ENCODE measurements around the gene NLN. TPM values are rescaled to one million over a fixed set of nuclear protein-coding genes. Genes with fewer than 3 reads are reported as not detected.

The NLN gene
- total RNA-seq, 1 donor from 2014 or later = 6.6 TPM

DNA sequence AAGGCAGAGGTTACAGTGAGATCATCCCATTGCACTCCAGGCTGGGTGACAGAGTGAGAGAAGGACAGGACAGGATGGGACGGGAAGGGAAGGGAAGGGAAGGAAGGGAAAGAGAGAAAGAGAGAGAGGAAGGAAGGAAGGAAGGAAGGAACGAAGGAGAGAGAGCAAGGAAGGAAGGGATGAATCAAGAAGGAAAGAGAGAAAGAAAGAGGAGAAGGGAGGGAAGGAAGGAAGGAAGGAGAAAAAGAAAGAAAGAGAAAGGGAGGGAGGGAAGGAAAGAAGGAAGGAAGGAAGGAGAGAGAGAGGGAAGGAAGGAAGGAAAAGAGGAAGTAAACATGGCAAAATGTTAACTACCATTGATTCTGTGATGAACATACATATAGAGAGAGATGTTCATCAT lies 28.9 kb upstream of the NLN start:
- Histone ChIP-seq H3K4me1 (no peaks in the 10 kb centered on the region), H3K27me3 (no peaks in the 10 kb centered on the region), H3K27ac (no peak overlapping the region), H3K36me3 (no peaks in the 10 kb centered on the region), H3K4me3 (no peak overlapping the region), H3K9me3 (no peaks in the 10 kb centered on the region)
- intact Hi-C loops (cut with DNase I) = no loop called here
- DNase-seq (ENCODE audit: extremely low spot score in 2 of 2) = no peak
- TF ChIP-seq POLR2AphosphoS5 (IDR thresholded peaks at IDR 0.05; ENCODE audit: insufficient read depth in 1 of 2, low read depth in 1 of 2) (no peak), POLR2A (IDR thresholded peaks at IDR 0.05) (no peak)
- TF ChIP-seq, protein P1, sequence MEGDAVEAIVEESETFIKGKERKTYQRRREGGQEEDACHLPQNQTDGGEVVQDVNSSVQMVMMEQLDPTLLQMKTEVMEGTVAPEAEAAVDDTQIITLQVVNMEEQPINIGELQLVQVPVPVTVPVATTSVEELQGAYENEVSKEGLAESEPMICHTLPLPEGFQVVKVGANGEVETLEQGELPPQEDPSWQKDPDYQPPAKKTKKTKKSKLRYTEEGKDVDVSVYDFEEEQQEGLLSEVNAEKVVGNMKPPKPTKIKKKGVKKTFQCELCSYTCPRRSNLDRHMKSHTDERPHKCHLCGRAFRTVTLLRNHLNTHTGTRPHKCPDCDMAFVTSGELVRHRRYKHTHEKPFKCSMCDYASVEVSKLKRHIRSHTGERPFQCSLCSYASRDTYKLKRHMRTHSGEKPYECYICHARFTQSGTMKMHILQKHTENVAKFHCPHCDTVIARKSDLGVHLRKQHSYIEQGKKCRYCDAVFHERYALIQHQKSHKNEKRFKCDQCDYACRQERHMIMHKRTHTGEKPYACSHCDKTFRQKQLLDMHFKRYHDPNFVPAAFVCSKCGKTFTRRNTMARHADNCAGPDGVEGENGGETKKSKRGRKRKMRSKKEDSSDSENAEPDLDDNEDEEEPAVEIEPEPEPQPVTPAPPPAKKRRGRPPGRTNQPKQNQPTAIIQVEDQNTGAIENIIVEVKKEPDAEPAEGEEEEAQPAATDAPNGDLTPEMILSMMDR (IDR thresholded peaks at IDR 0.05) = no peak

DNA sequence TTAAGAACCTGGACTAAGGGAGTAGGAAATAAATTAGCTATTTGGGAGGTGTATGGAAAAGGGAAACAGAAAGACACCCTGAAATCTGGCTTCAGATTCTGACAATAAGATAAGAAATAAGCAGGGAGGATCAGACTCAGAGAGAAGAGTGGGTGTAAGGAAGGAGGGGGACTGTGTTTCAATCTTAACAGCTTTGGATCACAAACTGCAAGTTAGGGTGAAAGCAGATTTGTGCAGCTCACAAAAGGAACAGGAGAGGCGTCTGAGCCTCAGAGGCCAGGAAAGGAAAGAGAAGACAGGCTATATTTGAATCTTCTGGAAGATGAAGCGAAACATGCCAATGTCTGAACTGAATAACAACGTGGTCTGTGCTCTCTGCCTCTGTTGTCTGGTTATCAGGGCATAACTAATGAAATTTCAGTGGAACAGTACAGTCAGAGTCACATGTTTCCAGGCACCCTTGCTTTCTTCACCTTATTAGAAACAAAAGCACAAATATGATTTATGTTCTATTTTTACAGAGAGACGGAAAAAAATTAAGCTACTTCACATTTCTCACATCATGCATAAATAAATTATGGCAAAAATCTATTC lies 26.7 kb upstream of the NLN start:
- TF ChIP-seq, protein P1 (IDR thresholded peaks at IDR 0.05) = no peak
- no peak for TF ChIP-seq POLR2A (IDR thresholded peaks at IDR 0.05)
- no peak for TF ChIP-seq POLR2AphosphoS5 (IDR thresholded peaks at IDR 0.05; ENCODE audit: insufficient read depth in 1 of 2, low read depth in 1 of 2)
- intact Hi-C loops (cut with DNase I) = no loop called here
- H3K36me3 ChIP-seq = no peaks in the 10 kb centered on the region
- H3K4me1 ChIP-seq = no peaks in the 10 kb centered on the region
- H3K27me3 ChIP-seq = no peaks in the 10 kb centered on the region
- no peak for DNase-seq (ENCODE audit: extremely low spot score in 2 of 2)
- H3K9me3 ChIP-seq = no peaks in the 10 kb centered on the region
- no peak overlapping the region for H3K27ac ChIP-seq
- H3K4me3 ChIP-seq = no peak overlapping the region

DNA sequence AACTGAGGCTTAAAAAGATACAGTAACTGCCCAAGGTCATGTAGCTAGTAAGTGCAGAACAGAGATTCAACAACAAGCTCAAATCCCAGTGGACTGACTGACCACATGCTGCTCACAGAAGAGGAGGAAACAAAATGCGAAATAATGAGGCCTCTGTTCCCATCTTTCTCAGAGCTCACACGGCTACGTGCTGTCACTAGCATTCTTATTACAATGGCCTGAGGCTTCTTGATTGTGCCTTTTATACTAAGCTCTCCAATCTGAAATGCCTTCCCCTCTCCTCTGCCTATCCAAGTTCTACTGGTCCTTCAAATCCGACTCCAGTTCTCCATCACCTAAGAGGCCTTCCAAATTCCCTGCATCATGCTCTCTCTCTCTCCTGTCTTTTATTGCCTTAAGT lies 26.1 kb upstream of the NLN start:
- no peaks in the 10 kb centered on the region for H3K4me1 ChIP-seq
- TF ChIP-seq, protein P1 (IDR thresholded peaks at IDR 0.05) = no peak
- TF ChIP-seq POLR2A (IDR thresholded peaks at IDR 0.05) = no peak
- no peak for TF ChIP-seq POLR2AphosphoS5 (IDR thresholded peaks at IDR 0.05; ENCODE audit: insufficient read depth in 1 of 2, low read depth in 1 of 2)
- no peaks in the 10 kb centered on the region for H3K27me3 ChIP-seq
- DNase-seq (ENCODE audit: extremely low spot score in 2 of 2) = no peak
- intact Hi-C loops (cut with DNase I) = no loop called here
- no peaks in the 10 kb centered on the region for H3K9me3 ChIP-seq
- H3K27ac ChIP-seq = no peak overlapping the region
- H3K4me3 ChIP-seq = no peak overlapping the region
- no peaks in the 10 kb centered on the region for H3K36me3 ChIP-seq

DNA sequence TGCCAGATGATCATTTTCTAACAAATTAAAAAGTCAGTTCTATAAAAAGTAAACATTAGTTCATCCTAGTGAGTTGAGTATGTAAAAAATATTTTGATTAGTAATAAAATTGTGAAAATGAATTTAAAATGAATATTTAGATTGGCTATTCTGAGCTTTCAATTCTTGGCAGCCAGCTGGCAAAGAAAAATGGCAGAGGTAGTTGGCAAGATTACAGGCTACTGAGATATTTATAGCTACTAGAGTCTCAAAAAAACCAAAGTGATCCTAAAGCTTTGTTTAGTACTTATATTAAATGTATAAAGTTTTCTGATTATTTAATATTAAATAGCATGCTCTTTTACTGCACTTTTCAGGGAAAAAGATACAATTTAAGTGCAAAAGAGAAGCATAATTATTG lies 25.1 kb upstream of the NLN start:
- no peak overlapping the region for H3K4me3 ChIP-seq
- no peak for TF ChIP-seq POLR2AphosphoS5 (IDR thresholded peaks at IDR 0.05; ENCODE audit: insufficient read depth in 1 of 2, low read depth in 1 of 2)
- TF ChIP-seq, protein P1 (IDR thresholded peaks at IDR 0.05) = no peak
- no peak for TF ChIP-seq POLR2A (IDR thresholded peaks at IDR 0.05)
- intact Hi-C loops (cut with DNase I) = no loop called here
- H3K4me1 ChIP-seq = no peaks in the 10 kb centered on the region
- H3K9me3 ChIP-seq = no peaks in the 10 kb centered on the region
- DNase-seq (ENCODE audit: extremely low spot score in 2 of 2) = no peak
- no peaks in the 10 kb centered on the region for H3K36me3 ChIP-seq
- no peak overlapping the region for H3K27ac ChIP-seq
- H3K27me3 ChIP-seq = no peaks in the 10 kb centered on the region

DNA sequence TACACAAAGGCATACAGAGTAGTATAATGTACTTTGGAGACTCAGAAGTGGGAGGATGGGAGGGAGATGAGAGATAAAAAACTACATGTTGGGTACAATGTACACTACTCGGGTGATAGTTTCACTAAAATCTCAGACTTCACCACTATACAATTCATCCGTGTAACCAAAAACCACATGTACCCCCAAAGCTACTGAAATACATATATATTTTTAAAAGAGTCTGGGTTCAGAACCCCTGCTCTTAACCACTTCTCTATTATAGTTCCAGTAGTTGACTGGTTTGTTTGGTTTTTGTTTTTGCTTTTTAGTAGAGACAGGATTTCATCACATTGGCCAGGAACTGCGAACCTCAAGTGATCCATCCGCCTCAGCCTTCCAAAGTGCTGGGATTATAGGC lies 22.7 kb upstream of the NLN start:
- H3K27me3 ChIP-seq = no peaks in the 10 kb centered on the region
- intact Hi-C loops (cut with DNase I) = no loop called here
- no peaks in the 10 kb centered on the region for H3K4me1 ChIP-seq
- TF ChIP-seq POLR2AphosphoS5 (IDR thresholded peaks at IDR 0.05; ENCODE audit: insufficient read depth in 1 of 2, low read depth in 1 of 2) (no peak), POLR2A (IDR thresholded peaks at IDR 0.05) (no peak)
- TF ChIP-seq, protein P1 (IDR thresholded peaks at IDR 0.05) = no peak
- H3K9me3 ChIP-seq = no peaks in the 10 kb centered on the region
- H3K4me3 ChIP-seq = no peak overlapping the region
- H3K36me3 ChIP-seq = peaks cover 0 to 13% of the 10 kb centered on the region in 2 donors
- H3K27ac ChIP-seq = no peak overlapping the region
- no peak for DNase-seq (ENCODE audit: extremely low spot score in 2 of 2)
